HG03159 (cell line): Measurements from ENCODE around the gene MRPL55.
"Not testable (repeated sequence)": the region's sequence is repeated elsewhere in the genome, so short reads cannot be mapped to it uniquely, and the experiment has no call there.

Source experiments
- ATAC-seq: cut with Tn5 transposase; IDR thresholded peaks from one replicate; pipeline ENCODE4 v1.9.1; 2021; ENCODE audit warnings: mild to moderate bottlenecking, moderate library complexity; ENCODE audit not compliant: unreplicated experiment

MRPL55 gene

DNA sequence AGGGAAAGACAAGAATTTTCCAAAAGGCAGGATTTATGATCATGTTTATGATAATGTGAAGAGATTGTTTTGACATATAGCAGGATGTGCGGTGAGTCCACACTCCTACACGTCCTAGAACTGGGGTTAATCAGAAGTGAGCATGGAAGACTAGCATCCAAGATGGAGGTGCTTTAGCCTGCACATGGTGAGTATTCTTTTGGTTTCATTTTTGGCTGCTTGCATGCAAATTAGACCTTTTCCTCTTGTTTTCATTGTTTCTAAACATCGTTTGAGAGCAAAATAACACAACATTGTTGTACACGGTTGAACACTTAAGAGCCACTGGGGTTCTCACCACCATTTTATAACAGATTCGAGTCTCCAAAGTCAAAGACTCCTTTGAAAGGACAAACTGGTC lies 16.1 kb upstream of the MRPL55 start:
- ATAC-seq = no peak

DNA sequence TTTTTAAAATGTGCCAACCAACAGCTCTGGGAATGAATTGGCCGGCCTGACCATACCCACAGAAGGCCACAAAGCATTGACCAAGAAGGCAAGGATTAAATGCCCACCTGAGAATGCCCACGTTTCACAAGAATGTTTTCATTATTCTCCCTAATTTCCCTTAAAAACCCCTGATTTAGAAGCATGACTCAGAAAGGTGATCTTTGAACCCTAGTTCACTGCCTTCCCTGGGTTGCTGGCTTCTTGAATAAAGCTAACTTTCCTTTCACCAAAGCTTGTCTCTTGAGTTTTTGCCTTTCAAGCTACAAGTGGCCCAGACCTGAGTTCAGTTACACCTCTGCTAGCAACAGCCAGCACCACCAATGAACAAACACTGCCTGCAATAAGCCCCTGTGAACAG lies 14.4 kb upstream of the MRPL55 start:
- no peak for ATAC-seq

GRCh38 chr1:228122921-228123441 lies 13.9 kb upstream of the MRPL55 start:
- no peak for ATAC-seq

DNA sequence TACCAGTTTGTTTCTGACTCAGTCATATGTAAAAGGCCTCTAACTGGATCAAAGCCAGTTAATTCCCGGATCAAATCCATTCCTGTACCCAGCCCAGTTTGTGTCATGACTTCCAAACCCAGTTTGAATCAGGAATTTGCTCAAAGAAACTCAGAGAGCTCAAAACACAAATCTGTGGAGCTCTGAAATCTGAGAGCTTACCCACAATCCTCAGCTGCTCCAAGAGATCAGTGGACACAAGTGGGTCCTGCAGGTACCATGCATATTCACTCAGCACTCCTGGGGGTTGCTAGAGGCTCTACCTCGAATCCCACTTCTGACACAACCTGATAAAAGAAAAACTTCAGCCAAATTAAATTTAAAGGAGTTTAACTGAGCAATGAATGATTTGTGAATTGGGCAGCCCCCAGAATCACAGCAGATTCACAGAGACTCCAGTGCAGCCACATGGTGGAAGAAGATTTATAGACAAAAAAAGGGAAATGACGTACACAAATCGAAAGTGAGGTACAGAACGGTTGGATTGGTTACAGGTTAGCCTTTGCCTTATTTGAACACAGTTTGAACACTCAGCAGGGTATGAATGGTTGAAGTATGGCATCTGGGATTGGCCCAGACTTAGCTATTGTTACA lies 11.9 kb upstream of the MRPL55 start:
- no peak for ATAC-seq

DNA sequence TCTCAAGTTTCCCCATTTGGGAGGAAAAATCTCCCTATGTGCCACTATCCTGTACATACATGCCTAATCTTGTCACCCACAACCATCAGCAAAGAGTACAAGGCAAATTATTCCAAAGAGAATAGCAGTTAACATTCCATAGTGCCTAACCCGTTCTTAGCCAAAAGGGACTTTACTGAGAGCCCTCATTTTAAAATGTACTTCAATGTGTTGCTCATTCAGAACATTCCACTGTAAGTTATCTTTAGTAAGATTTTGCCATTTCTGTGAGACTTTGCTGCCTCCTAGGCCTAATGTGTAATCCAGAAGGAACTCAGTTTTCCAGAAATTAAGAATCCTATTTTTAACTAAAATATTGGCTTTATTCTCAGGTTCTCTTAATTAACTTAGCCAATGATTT lies 11.3 kb upstream of the MRPL55 start:
- ATAC-seq = no peak

DNA sequence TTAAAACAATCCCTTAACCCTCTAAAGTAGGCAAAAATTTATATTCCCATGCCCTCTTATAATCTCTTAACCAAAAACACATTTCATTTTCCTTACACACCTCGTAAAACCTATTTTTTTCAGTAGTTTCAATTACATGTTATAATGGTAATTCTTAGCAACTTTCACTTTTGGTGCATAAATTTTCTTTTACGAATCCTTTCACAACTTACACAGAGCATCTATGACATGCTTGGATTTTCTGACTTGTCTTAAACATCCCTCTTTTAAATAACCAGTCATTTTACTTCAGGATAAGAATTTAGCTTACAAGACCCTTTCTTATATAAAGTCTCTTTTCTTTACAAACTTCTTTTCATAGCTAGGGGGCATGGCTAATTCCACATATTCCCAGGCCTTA lies 8.9 kb upstream of the MRPL55 start:
- no peak for ATAC-seq

DNA sequence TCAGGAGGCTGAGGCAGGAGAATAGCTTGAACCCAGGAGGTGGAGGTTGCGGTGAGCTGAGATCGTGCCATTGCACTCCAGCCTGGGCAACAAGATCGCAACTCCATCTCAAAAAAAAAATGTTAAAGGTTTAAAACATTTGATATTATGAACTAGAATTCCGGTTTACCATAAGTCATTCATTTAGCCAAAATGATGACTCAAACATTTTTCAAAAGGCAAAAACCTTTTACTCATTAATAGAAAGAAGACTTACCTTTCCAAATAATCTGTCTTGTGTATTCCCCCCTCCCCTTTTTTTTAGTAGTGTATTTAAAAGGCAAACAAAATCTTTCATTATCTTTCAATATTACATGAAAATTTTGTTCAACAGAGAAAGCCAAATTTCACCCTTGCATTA lies 8.2 kb upstream of the MRPL55 start:
- no peak for ATAC-seq

DNA sequence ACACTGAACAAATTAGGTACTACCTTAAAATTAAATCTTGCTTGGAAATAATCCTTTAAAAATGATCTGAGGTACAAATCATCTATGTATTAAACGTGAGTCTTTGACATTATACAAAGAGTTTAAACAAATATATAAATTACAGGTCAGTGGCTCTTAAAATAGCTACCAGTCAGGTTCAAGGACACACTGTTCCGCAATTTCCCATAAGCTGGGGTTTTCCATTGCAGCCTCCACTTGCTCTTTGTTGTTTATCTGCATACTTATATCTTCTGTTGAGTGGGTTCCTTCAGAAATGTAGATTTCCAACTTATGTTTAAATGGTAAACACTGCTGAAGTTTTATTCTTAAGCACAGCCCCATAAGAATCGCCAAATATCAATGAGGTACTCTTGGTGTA lies 5.7 kb upstream of the MRPL55 start:
- no peak for ATAC-seq

DNA sequence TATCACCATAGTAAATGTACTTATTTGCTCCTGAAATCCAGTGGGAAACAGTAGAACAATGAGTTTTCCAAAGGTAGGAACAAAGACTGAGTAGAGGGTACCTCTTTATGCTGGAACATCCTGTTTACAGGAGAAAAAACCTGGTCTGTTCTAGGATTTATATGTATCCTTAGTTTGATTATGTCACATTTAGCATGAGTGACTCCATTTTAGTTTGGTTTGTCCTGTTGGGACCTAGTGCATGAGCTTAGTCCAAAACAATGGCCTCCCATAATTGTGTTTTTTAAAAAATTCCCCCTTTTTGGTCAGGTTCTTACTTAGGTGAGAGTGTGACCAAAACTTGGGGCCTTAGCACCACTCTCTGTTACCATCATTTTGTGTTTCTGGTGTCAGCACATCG lies 3.5 kb upstream of the MRPL55 start:
- ATAC-seq = no peak

- no peak for ATAC-seq
Measured at GRCh38 chr1:228112167-228112566, 3.1 kb upstream of the MRPL55 start.

GRCh38 chr1:228111315-228111714 lies 2.2 kb upstream of the MRPL55 start:
- ATAC-seq = not testable (repeated sequence)

GRCh38 chr1:228110556-228110955 lies 1.5 kb upstream of the MRPL55 start:
- no peak for ATAC-seq

DNA sequence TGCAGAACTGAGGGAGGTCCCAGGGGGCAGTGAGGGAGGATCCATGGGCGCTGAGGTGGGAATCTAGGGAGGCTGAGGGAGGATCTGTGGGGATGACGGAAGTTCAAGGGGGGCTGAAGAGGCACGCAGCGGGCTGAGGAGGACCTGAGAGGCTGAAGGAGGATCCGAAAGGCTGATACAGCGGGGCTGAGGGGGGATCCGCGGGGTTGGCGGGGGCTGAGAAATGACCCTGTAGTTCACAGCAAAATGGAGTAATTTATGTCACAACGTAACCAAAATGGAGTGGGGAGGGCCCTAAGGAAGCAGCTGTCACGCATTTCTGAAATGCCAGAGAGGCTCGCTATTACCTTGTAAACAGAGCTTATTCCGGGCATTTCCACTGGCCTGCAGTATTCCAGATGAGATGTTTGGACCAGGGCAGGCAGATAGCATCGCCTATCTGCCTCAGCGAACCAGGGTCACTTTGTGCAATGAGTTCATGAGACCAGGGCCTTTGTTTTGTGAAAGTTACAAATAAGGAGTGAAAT lies 926 bp upstream of the MRPL55 start:
- ATAC-seq = no peak

GRCh38 chr1:228108742-228109072 lies 392 bp downstream of the MRPL55 start:
- ATAC-seq = no peak

DNA sequence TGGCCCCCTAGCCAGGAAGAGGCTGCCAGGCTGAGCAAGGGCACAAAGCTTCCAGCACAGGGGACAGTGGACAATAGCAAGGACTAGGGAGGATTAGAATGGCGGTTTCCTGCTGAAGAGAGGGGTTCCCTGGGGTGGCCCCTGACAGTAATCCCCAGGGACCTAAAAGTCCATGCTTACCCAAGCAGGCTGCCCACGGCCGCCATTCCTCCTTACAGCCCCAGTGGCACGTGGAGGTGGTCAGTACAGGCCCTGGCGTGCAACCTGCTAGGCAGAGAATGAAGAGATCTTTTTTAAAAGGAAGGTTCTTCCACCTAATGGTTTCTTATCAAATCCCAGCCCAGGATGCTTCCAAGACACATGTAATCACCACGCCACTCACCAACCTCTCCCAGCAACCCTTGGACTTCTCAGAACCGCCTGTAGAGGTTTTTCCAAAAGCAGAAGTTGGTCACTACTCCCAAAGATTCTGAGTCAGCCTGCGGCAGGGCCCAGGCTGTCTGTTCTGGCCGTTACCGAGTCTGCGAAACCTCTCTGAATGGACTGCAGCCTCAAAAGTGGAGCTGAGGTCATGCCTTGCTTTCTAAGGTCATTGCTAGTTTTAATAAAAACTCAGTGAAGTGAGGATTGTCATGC lies 926 bp downstream of the MRPL55 start:
- no peak for ATAC-seq

DNA sequence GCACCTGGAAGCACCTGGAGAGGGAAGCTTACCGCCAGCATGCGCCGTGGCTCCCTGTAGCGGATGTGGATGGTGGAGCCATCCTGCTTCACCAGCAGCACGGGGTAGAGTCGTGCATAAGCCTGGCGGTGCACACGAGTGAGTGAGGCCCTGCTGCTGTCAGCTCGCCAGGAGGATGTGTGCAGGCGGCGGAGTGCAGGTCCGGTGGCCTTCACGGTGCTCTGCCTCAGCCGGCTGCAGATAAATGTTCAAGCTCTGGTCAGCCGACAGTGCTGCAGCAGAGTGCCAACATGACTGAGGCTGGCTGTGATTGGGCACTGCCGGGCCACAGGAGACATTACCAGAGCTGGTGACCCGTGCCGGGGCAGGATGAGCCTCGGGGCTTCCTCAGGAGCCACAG lies 1.5 kb downstream of the MRPL55 start:
- ATAC-seq = no peak

DNA sequence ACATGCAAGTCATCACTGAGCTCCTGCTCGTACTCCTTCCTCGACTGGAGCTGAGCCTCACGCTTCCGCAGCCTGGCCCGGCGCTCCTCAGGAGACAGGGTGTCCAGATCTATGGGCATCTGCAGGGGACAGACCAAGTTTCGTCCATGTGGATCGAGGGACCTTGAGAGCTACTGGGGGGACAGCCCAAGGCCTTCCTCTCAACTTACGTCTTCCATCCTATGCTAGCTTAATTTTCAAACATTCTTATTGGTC lies 2.4 kb downstream of the MRPL55 start:
- ATAC-seq = no peak

DNA sequence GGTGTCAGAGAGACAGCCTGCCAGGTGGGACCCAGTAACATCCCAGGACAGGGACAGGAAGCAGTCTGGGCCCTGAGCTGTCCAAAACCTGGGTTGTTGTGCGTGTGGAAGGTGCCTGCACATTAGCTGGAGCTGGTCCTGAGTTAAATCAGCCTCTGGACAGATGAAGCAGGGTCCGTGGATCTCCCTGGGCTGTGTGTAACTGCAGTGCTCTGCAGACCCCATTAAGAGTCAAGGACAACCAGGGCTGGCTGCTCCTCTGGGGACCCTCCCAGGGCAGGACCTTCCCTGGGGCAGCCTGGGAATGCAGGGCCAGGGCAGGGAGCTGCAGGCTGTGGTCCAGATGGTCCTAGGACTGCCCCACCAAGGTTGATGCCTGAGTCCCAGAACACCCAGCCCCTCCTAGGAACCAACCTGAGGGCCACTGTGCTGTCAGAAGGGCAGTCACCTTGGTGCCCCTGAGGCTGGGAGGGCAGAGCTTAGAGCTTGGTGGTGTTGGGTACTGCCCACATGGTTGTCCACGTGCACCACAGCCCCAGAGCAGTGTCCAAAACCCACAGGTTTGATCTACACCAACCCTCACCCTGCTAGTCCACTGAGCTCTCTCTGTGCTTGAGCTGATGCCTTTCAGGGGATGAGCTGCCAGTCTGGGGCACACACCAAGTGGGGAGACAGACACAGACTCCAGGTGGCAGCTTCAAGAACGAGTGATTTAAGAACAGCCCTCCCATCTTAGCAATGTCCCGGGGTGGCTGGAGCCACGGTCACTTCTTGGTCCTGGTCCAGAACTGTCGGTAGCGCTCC lies 2.9 kb downstream of the MRPL55 start:
- ATAC-seq = no peak

DNA sequence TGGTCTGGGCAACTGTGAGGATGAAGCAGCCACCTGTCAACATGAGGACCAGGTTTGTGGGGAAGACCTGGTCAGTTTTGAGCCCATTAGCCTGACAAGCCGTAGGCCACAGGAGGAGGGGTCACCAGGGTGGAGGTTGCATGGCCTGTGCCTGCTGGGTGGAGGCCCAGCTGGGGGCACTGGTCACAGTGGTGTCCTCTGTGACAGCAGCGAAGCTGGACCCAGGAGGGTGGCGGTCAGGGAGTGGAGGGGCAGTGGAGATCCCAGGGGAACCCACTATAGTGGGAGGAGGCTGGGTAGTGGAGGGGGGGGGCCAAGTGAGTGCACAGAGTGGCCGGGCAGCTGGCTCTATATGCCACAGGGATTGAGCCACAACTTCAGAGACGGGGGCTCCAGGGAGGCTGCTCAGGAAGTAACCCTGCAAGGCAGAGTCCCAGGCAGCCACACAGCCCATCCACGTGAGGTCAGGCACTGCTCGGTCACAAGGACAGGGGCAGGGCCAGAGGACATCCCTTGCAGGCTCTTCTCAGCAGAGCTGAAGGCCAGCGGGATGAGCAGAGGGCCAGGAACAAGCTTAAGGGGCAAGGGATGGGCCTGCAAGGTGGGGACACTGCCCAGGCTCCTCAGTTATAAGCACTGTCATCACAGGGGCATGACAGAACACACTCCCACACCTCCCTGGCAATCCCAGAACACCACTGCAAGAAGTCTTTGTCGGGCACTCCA lies 3.7 kb downstream of the MRPL55 start:
- no peak for ATAC-seq

DNA sequence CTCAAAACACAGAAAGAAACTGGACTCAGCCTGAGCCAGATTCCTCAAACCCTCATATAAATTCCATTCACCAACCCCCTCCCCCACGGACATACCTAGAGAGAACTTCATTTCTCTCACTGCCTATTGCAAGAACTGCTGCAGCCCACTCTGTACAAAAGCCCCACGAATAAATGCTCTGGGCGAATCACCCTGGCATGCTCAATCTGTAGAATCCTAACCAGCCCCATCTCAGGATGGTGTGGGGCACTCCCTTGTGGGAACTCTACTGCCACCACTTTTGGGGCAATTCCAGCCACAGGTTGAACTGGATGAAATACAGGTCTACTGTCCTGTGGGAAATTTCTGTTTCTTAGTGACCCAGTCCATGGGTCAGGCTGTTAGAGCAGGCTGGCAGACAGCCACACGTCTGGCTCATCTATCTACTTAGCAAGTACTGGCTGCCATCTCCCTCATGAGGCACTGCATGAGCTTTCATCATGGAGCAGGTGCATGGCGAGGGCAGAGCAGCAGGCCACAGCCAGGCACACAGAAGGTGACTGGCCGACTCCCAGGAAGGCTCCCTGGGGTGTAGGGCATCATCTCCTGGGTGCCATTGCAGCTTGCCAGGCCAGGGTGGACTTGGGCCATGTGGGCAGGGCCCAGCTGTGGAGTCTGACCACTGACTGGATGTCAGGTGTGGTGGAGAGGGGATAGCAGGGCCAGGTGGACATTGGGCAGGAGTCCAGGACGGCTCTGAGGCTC lies 4.4 kb downstream of the MRPL55 start:
- no peak for ATAC-seq
